HuH-7 (cell line): ENCODE results near the gene CNRIP1.

ENCODE experiments used
- DNase-seq: peaks from one replicate; pipeline ENCODE4 v3.0.0; 2011; ENCODE audit warnings: low spot score

CNRIP1 gene

GRCh38 chr2:68251187-68251854 lies 68.4 kb downstream of the CNRIP1 start:
- DNase-seq, result peak; percentile 60

GRCh38 chr2:68250652-68251186 lies 69.0 kb downstream of the CNRIP1 start:
- no peak for DNase-seq

- DNase-seq, result no peak
These were observed 69.6 kb downstream of the CNRIP1 start for GRCh38 chr2:68250196-68250595.

GRCh38 chr2:68248806-68249205 lies 70.9 kb downstream of the CNRIP1 start:
- DNase-seq, result no peak

GRCh38 chr2:68248361-68248760 lies 71.4 kb downstream of the CNRIP1 start:
- no peak for DNase-seq

- DNase-seq, result no peak
These were observed 73.4 kb downstream of the CNRIP1 start for GRCh38 chr2:68246396-68246795.

- DNase-seq, result no peak
These were observed 74.1 kb downstream of the CNRIP1 start for GRCh38 chr2:68245672-68246071.

GRCh38 chr2:68245066-68245465 lies 74.7 kb downstream of the CNRIP1 start:
- DNase-seq, result no peak

- DNase-seq, result no peak
These were observed 75.3 kb downstream of the CNRIP1 start for GRCh38 chr2:68244456-68244855.
